Stomach (tissue), 9 donors: ENCODE measurements around the gene FARS2. TPM values are rescaled to one million over a fixed set of nuclear protein-coding genes. Genes with fewer than 3 reads are reported as not detected.

Experiments used
- DNase-seq, 2 donors: peaks; one replicate each; pipeline versions ENCODE4 v3.0.0 to v3.0.0-alpha.2; 2013 to 2019
- H3K27ac ChIP-seq, 5 donors: fragments of 200-600 bp in 4 of 5; sonication (generic) in 4 of 5; one replicate each; pipeline ENCODE4 v1.5.1; 2013 to 2019; ENCODE audit warnings: mild to moderate bottlenecking in 1 of 5, moderate library complexity in 1 of 5
- H3K27me3 ChIP-seq, 3 donors: fragments of 200-600 bp; sonication (generic); one replicate each; pipeline ENCODE4 v1.5.1; 2017 to 2019; ENCODE audit warnings: mixed run types in 1 of 3
- H3K36me3 ChIP-seq, 4 donors: fragments of 200-600 bp; sonication (generic); 1 replicate in 3 of 4; 2 replicates in 1 of 4; pipeline ENCODE4 v1.5.1; 2016 to 2019
- H3K4me1 ChIP-seq, 4 donors: fragments of 200-600 bp; sonication (generic); one replicate each; pipeline ENCODE4 v1.5.1; 2016 to 2019
- H3K4me3 ChIP-seq, 4 donors: fragments of 200-600 bp; sonication (generic) in 3 of 4; one replicate each; pipeline ENCODE4 v1.5.1; 2016 to 2019; ENCODE audit warnings: mild to moderate bottlenecking in 1 of 4
- H3K9me3 ChIP-seq, 4 donors: fragments of 200-600 bp; sonication (generic); one replicate each; pipeline ENCODE4 v1.5.1; 2016 to 2019
- CTCF ChIP-seq, 7 experiments: fragments of 450-650 bp in 4 of 7; fragments of 200-600 bp in 3 of 7; sonication (generic) in 3 of 7; IDR thresholded peaks; one replicate each; pipeline ENCODE4 v1.5.1; 2016 to 2019; ENCODE audit warnings: antibody characterized with exemption in 7 of 7, control low read depth in 2 of 7, mild to moderate bottlenecking in 1 of 7
- EP300 ChIP-seq: sonication (generic); formaldehyde crosslinking; IDR thresholded peaks from one replicate; pipeline ENCODE4 v1.6.1; 2017; ENCODE audit warnings: antibody characterized with exemption
- POLR2A ChIP-seq, 4 donors: fragments of 450-650 bp; IDR thresholded peaks; one replicate each; pipeline ENCODE4 v1.6.1; 2016; ENCODE audit warnings: antibody characterized with exemption in 4 of 4, control low read depth in 2 of 4, mild to moderate bottlenecking in 1 of 4, moderate library complexity in 1 of 4
- POLR2AphosphoS5 ChIP-seq, 3 donors: sonication (generic); formaldehyde crosslinking; IDR thresholded peaks; one replicate each; pipeline ENCODE4 v1.6.1; 2016; ENCODE audit warnings: antibody characterized with exemption in 3 of 3
- WGBS, 5 donors: extraction: QIAGEN DNeasy Blood & Tissue Kit in 3 of 5; methylation state at CpG; one replicate each; pipeline versions ENCODE4 v1.1.5 to v1.1.7; 2013 to 2018; 5-methylcytosine and 5-hydroxymethylcytosine counted together
- intact Hi-C: fragments of 100-400 bp; cut with DNase I; formaldehyde crosslinking; loops from one replicate; pipeline ENCODE4 v1.15.1; 2023; ENCODE audit warnings: low total_unique reads
- polyA plus RNA-seq, 3 donors: library from polyadenylated mRNA; stranded (reverse); fragments of 200-250 nt; gene quantifications; one replicate each; pipeline ENCODE4 v1.2.3, GENCODE V29; 2013
- total RNA-seq, 5 donors: library from RNA; depleted of rRNA; stranded (reverse); fragments of >200 nt; gene quantifications; one replicate each; pipeline versions ENCODE4 v1.1.0 to v1.2.3, GENCODE V29; 2014 to 2016
- donor health status: healthy with polysubstance abuse.
- donor health status: Bipolar disorder and iron deficiency.
- donor health status: healthy.

The FARS2 gene
- total and polyA plus RNA-seq, 8 donors: 3.8 to 47.8 (median 15.9) TPM

GRCh38 chr6:5270093-5270680 lies 8.9 kb downstream of the FARS2 start:
- intact Hi-C loops: no loop called here

GRCh38 chr6:5271926-5272325 lies 10.6 kb downstream of the FARS2 start:
- 91 to 98% (median 96%) methylated on average over 6 of the region's 6 CpGs for WGBS, 5 donors
- Histone ChIP-seq H3K36me3 (no peaks in the 10 kb centered on the region), H3K4me3 (no peak overlapping the region)

More at GRCh38 chr6:5270093-5270680, 8.9 kb downstream of the FARS2 start:
- no peaks in the 10 kb centered on the region for H3K27me3 ChIP-seq
- no peak overlapping the region for H3K4me3 ChIP-seq
- no peak overlapping the region for H3K27ac ChIP-seq
- DNase-seq: no peak
- H3K4me1 ChIP-seq: peaks cover 0 to 4% (median under 1%) of the 10 kb centered on the region in 4 donors
- H3K9me3 ChIP-seq: no peaks in the 10 kb centered on the region
- 56 to 69% (median 63%) methylated on average over 5 of the region's 5 CpGs for whole genome bisulfite sequencing, 5 donors
- TF ChIP-seq POLR2AphosphoS5 (IDR thresholded peaks at IDR 0.05): no peak
- no peak for TF ChIP-seq CTCF (IDR thresholded peaks at IDR 0.05)
- no peak for TF ChIP-seq POLR2A (IDR thresholded peaks at IDR 0.05)
- no peak for TF ChIP-seq EP300
- H3K36me3 ChIP-seq: no peaks in the 10 kb centered on the region

GRCh38 chr6:5274231-5274630 lies 12.9 kb downstream of the FARS2 start:
- WGBS, 5 donors: 80 to 91% (median 85%) methylated on average over 3 of the region's 3 CpGs
- Histone ChIP-seq H3K36me3 (no peaks in the 10 kb centered on the region), H3K4me1 (no peaks in the 10 kb centered on the region), H3K27ac (no peak overlapping the region), H3K9me3 (no peaks in the 10 kb centered on the region), H3K4me3 (no peak overlapping the region), H3K27me3 (no peaks in the 10 kb centered on the region)
- intact Hi-C loops: no loop called here
- no peak for DNase-seq
- TF ChIP-seq POLR2AphosphoS5 (IDR thresholded peaks at IDR 0.05) (no peak), POLR2A (IDR thresholded peaks at IDR 0.05) (no peak), EP300 (no peak), CTCF (IDR thresholded peaks at IDR 0.05) (no peak)

More at GRCh38 chr6:5271926-5272325, 10.6 kb downstream of the FARS2 start:
- TF ChIP-seq POLR2AphosphoS5 (IDR thresholded peaks at IDR 0.05) (no peak), CTCF (IDR thresholded peaks at IDR 0.05) (no peak), EP300 (no peak)
- DNase-seq: no peak
- no peaks in the 10 kb centered on the region for H3K9me3 ChIP-seq
- no peaks in the 10 kb centered on the region for H3K27me3 ChIP-seq
- no peaks in the 10 kb centered on the region for H3K4me1 ChIP-seq
- intact Hi-C loops: no loop called here
- no peak overlapping the region for H3K27ac ChIP-seq

- TF ChIP-seq POLR2A (IDR thresholded peaks at IDR 0.05) (no peak), POLR2AphosphoS5 (IDR thresholded peaks at IDR 0.05) (no peak), CTCF (IDR thresholded peaks at IDR 0.05) (no peak), EP300 (no peak)
- no peaks in the 10 kb centered on the region for H3K9me3 ChIP-seq
- H3K27ac ChIP-seq: no peak overlapping the region
- no peak for DNase-seq
- intact Hi-C loops: no loop called here
- H3K27me3 ChIP-seq: no peaks in the 10 kb centered on the region
- no peak overlapping the region for H3K4me3 ChIP-seq
- WGBS, 5 donors: 86 to 95% (median 87%) methylated on average over 2 of the region's 2 CpGs
- H3K4me1 ChIP-seq: no peaks in the 10 kb centered on the region
- no peaks in the 10 kb centered on the region for H3K36me3 ChIP-seq
These were observed 14.2 kb downstream of the FARS2 start for GRCh38 chr6:5275497-5275896.
